ENCODE results near the gene BMP6.

BMP6 gene

DNA sequence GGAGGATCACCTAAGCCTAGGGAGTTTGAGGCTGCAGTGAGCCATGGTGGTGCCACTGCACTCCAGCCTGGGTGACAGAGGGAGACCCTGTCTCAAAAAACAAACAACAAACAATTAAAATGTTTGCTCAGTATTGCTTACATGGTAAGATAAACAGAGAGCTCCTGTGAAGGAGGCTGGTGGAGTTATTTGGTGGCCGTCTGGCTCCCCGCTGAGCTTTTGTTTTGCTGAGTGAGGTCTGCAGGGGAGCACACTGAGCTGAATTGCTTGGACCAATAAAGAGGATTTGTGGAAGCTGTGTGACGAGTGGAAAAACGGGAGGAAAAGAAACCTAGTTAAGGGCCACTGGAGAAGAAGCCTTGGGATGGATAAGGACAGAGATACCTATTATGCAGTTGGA lies 41.1 kb upstream of the BMP6 start:
- H3K4me1 ChIP-seq (ENCODE audit: control insufficient read depth in 1 of 2, insufficient read depth in 1 of 2, low read depth in 1 of 2, low read length in 1 of 2) = no peaks in the 10 kb centered on the region
- no peak overlapping the region for H3K4me3 ChIP-seq (ENCODE audit: low read depth in 1 of 2, low read length in 1 of 2)
- no peaks in the 10 kb centered on the region for H3K36me3 ChIP-seq
- peaks cover 10% of the 10 kb centered on the region for H3K27me3 ChIP-seq
- no peak overlapping the region for H3K27ac ChIP-seq
- TF ChIP-seq, protein P1, sequence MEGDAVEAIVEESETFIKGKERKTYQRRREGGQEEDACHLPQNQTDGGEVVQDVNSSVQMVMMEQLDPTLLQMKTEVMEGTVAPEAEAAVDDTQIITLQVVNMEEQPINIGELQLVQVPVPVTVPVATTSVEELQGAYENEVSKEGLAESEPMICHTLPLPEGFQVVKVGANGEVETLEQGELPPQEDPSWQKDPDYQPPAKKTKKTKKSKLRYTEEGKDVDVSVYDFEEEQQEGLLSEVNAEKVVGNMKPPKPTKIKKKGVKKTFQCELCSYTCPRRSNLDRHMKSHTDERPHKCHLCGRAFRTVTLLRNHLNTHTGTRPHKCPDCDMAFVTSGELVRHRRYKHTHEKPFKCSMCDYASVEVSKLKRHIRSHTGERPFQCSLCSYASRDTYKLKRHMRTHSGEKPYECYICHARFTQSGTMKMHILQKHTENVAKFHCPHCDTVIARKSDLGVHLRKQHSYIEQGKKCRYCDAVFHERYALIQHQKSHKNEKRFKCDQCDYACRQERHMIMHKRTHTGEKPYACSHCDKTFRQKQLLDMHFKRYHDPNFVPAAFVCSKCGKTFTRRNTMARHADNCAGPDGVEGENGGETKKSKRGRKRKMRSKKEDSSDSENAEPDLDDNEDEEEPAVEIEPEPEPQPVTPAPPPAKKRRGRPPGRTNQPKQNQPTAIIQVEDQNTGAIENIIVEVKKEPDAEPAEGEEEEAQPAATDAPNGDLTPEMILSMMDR (IDR thresholded peaks at IDR 0.05) = no peak
- H3K9me3 ChIP-seq = no peaks in the 10 kb centered on the region

DNA sequence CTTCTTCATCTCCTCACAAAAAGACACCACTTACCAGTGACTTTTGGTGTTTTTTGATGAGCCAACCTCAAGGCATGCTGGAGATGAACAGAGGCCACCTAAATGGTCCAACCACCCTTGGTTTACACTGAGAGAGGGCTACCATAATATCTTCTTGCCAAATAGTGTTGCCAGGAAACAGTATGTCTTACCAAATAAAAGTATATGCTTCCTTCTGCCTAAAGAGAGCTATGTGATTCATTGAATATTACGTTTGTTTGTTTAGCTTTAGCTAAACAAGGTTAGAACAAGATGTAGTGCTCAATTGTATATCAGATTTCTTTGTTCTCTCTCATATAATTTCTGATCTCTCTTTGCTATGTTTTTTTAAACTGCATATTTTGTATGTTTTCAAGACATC lies 40.6 kb upstream of the BMP6 start:
- TF ChIP-seq, protein P1 (IDR thresholded peaks at IDR 0.05) = no peak
- Histone ChIP-seq H3K4me3 (ENCODE audit: low read depth in 1 of 2, low read length in 1 of 2) (no peak overlapping the region), H3K4me1 (ENCODE audit: control insufficient read depth in 1 of 2, insufficient read depth in 1 of 2, low read depth in 1 of 2, low read length in 1 of 2) (no peaks in the 10 kb centered on the region), H3K27ac (no peak overlapping the region), H3K9me3 (no peaks in the 10 kb centered on the region), H3K27me3 (peaks cover 8% of the 10 kb centered on the region), H3K36me3 (no peaks in the 10 kb centered on the region)

DNA sequence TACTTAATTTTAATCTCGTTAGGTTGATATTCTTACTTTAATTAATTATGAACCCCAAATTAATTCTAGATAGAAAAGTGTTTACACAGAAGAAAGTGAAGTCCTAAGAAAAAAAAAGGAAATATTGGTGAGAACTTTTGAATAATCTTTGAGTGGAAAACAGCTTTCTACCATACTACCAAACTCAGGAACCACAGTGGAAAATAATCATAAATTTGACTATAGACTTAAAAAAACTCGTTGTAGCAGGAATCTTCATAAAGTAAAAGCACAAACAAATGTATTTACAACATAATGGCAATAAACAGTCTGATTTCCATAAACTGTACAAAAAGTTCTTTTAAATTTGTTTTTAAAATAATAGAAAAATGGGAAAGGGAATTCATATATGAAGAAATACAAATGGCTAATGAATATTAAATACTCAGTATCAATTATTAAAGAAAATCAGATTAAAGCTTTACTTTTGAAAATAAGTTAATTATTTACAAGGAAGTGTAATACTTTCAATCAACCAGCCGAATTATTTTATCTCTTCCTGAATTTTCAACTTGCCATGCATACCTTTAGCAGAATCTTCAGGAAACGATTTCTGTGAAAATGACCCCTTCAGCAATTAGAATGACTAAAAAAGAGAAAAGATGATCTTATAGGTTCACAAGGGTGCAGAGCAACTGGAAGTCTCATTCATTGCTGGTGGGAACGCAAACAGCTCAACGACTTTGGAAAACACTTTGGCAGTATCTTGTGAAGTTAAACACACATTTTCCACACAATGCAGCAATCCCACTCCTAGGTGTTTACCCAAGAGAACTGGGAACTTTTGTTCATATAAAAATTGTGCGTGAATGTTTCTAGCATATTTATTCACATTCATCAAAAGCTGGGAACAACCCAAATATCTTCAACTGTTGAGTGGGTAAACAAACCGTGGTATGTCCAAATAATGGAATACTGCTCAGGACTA lies 38.5 kb upstream of the BMP6 start:
- no peak overlapping the region for H3K27ac ChIP-seq
- no peaks in the 10 kb centered on the region for H3K36me3 ChIP-seq
- H3K27me3 ChIP-seq = peaks cover 10% of the 10 kb centered on the region
- no peak overlapping the region for H3K4me3 ChIP-seq (ENCODE audit: low read depth in 1 of 2, low read length in 1 of 2)
- TF ChIP-seq, protein P1 (IDR thresholded peaks at IDR 0.05) = no peak
- H3K9me3 ChIP-seq = no peaks in the 10 kb centered on the region
- no peaks in the 10 kb centered on the region for H3K4me1 ChIP-seq (ENCODE audit: control insufficient read depth in 1 of 2, insufficient read depth in 1 of 2, low read depth in 1 of 2, low read length in 1 of 2)

DNA sequence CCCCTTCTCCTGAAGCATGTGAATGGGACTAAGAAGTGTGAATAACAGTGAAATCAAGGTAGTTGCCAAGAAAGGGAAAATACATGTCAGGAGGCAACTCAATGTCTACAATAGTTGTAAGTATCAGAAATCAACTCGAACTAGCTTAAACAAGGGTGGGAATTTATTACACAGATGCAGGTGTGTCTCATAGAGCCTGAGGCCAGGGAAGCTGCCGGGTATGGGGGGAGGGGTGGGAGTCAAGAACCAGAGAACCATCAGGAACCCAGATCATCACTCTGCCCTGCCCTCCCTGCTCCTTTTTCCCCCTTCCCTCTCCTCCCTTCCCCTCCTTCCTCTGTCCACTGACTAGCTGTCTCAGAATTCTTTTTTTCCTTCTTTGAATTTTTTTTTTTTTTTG lies 34.9 kb upstream of the BMP6 start:
- TF ChIP-seq, protein P1 (IDR thresholded peaks at IDR 0.05) = no peak

DNA sequence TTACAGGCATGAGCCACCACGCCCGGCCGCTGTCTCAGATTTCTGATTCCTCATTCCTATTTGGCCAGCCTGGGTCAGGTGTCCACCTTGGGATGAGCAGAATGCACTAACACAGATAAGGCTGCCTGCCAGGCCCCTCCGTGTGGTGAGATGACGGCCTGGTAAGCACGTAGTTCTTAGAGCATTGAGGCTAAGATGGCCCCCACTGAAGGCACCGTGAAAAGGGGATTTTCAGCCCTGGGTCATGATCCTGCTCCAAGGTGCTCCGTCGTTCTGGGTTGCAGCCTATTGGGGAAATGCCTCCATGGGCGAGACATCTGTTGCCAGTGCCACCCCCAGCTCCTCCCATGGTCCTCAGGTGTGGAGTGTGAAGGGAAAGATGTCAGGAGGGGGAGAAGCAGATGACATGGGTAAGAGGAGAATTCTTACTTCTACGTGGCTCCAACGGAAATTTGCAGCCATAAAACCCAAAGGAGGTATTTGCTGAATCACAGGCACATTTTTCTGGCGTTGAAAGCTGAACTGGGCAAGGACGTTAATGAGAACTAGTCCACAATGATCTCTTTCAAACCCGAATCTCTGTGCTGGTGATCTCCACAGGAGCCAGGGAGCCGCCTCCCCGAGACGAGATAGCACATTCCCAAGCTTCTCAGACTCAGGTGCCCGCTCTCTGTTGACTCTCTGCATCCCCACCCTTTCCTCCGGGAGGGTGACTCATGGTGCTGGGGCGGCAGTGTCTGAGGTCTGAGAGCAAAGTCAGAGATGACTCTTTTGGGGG lies 34.0 kb upstream of the BMP6 start:
- TF ChIP-seq, protein P1 (IDR thresholded peaks at IDR 0.05) = no peak
- H3K4me3 ChIP-seq (ENCODE audit: low read depth in 1 of 2, low read length in 1 of 2) = no peak overlapping the region
- peaks cover under 1 to 5% of the 10 kb centered on the region in 2 experiments for H3K4me1 ChIP-seq (ENCODE audit: control insufficient read depth in 1 of 2, insufficient read depth in 1 of 2, low read depth in 1 of 2, low read length in 1 of 2)
- peaks cover 9% of the 10 kb centered on the region for H3K27me3 ChIP-seq
- H3K27ac ChIP-seq = no peak overlapping the region
- H3K36me3 ChIP-seq = no peaks in the 10 kb centered on the region
- H3K9me3 ChIP-seq = no peaks in the 10 kb centered on the region

More for the DNA sequence above, 34.9 kb upstream of the BMP6 start:
- no peaks in the 10 kb centered on the region for H3K9me3 ChIP-seq
- peaks cover 9% of the 10 kb centered on the region for H3K27me3 ChIP-seq
- no peaks in the 10 kb centered on the region for H3K36me3 ChIP-seq
- no peaks in the 10 kb centered on the region for H3K4me1 ChIP-seq (ENCODE audit: control insufficient read depth in 1 of 2, insufficient read depth in 1 of 2, low read depth in 1 of 2, low read length in 1 of 2)
- no peak overlapping the region for H3K4me3 ChIP-seq (ENCODE audit: low read depth in 1 of 2, low read length in 1 of 2)
- H3K27ac ChIP-seq = no peak overlapping the region
